ENCODE results near the gene PLD1. TPM values are rescaled to one million over a fixed set of nuclear protein-coding genes. Genes with fewer than 3 reads are reported as not detected.

The PLD1 gene
- total RNA-seq, 1 donor = 18.1 TPM

DNA sequence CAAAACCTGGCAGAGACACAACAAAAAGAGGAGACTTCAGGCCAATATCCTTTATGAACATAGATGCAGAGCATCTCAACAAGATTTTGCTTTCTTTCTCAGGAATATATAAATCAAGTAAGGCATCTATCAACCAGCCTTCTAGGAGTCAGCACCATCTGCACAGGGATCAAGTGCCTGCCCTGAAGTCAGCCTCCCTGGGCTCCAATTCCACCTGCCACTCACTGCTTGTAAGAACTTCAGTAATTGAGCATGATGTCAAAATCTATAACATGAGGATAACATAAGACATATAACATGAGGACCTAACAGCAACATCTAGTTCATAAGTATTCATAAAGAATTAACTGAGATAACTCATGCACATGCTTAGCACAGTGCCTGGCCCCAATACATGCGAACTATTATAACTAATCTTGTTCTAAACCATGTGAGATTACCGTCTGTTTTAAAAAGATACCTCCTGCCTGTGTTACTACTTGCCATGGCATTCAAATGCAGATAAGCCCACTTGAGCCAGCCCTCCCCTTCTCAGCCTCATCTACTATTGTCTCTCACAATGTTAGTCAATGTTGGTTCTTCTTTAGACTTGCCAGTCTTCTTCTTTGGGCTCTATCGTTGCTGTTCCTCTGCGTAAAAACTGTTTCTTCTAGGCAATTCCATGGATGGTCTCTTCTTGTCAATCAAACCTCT lies 91.6 kb downstream of the PLD1 start:
- Histone ChIP-seq H2AFZ (ENCODE audit: low read length) (no peak overlapping the region), H3K27ac (ENCODE audit: low read depth, low read length) (no peak overlapping the region), H3K27me3 (ENCODE audit: insufficient read depth, low read length) (no peaks in the 10 kb centered on the region), H3K4me3 (ENCODE audit: insufficient read depth, low read length) (no peak overlapping the region), H3K4me1 (ENCODE audit: insufficient read depth, low read length) (no peaks in the 10 kb centered on the region), H3K36me3 (ENCODE audit: insufficient read depth, low read length) (no peaks in the 10 kb centered on the region), H3K4me2 (ENCODE audit: insufficient read depth, low read length) (no peak overlapping the region), H3K9me3 (ENCODE audit: low read depth, low read length) (no peaks in the 10 kb centered on the region), H3K79me2 (ENCODE audit: insufficient read depth, low read length) (no peaks in the 10 kb centered on the region), H4K20me1 (ENCODE audit: insufficient read depth, low read length) (no peaks in the 10 kb centered on the region)
- no peak for DNase-seq (ENCODE audit: insufficient read length, low spot score, missing footprints)
- no peak for TF ChIP-seq CTCF (IDR thresholded peaks at IDR 0.05; ENCODE audit: extremely low read depth, low read depth, low read length)

- no peak overlapping the region for H2AFZ ChIP-seq (ENCODE audit: low read length)
- no peak overlapping the region for H3K4me3 ChIP-seq (ENCODE audit: insufficient read depth, low read length)
- DNase-seq (ENCODE audit: insufficient read length, low spot score, missing footprints) = no peak
- no peaks in the 10 kb centered on the region for H3K27me3 ChIP-seq (ENCODE audit: insufficient read depth, low read length)
- H3K27ac ChIP-seq (ENCODE audit: low read depth, low read length) = no peak overlapping the region
- no peaks in the 10 kb centered on the region for H3K79me2 ChIP-seq (ENCODE audit: insufficient read depth, low read length)
- H3K4me2 ChIP-seq (ENCODE audit: insufficient read depth, low read length) = no peak overlapping the region
- H4K20me1 ChIP-seq (ENCODE audit: insufficient read depth, low read length) = no peaks in the 10 kb centered on the region
- H3K36me3 ChIP-seq (ENCODE audit: insufficient read depth, low read length) = no peaks in the 10 kb centered on the region
- H3K9me3 ChIP-seq (ENCODE audit: low read depth, low read length) = no peaks in the 10 kb centered on the region
- peaks cover 11% of the 10 kb centered on the region for H3K4me1 ChIP-seq (ENCODE audit: insufficient read depth, low read length)
- TF ChIP-seq CTCF (IDR thresholded peaks at IDR 0.05; ENCODE audit: extremely low read depth, low read depth, low read length) = no peak
Observed at GRCh38 chr3:171715155-171715554, 95.1 kb downstream of the PLD1 start.

- no peaks in the 10 kb centered on the region for H3K27me3 ChIP-seq (ENCODE audit: insufficient read depth, low read length)
- peak overlapping the region; percentile 30 for H3K27ac ChIP-seq (ENCODE audit: low read depth, low read length)
- TF ChIP-seq CTCF (IDR thresholded peaks at IDR 0.05; ENCODE audit: extremely low read depth, low read depth, low read length) = no peak
- H4K20me1 ChIP-seq (ENCODE audit: insufficient read depth, low read length) = no peaks in the 10 kb centered on the region
- H3K4me3 ChIP-seq (ENCODE audit: insufficient read depth, low read length) = no peak overlapping the region
- peak; percentile 58 for DNase-seq (ENCODE audit: insufficient read length, low spot score, missing footprints)
- no peaks in the 10 kb centered on the region for H3K79me2 ChIP-seq (ENCODE audit: insufficient read depth, low read length)
- H3K9me3 ChIP-seq (ENCODE audit: low read depth, low read length) = no peaks in the 10 kb centered on the region
- H3K36me3 ChIP-seq (ENCODE audit: insufficient read depth, low read length) = no peaks in the 10 kb centered on the region
- H2AFZ ChIP-seq (ENCODE audit: low read length) = peak overlapping the region; percentile 54
- peaks cover 11% of the 10 kb centered on the region for H3K4me1 ChIP-seq (ENCODE audit: insufficient read depth, low read length)
- H3K4me2 ChIP-seq (ENCODE audit: insufficient read depth, low read length) = peak overlapping the region; percentile 29
Observed at GRCh38 chr3:171712171-171712938, 97.9 kb downstream of the PLD1 start.

- H3K27me3 ChIP-seq (ENCODE audit: insufficient read depth, low read length) = no peaks in the 10 kb centered on the region
- H3K27ac ChIP-seq (ENCODE audit: low read depth, low read length) = peak overlapping the region; percentile 30
- H3K36me3 ChIP-seq (ENCODE audit: insufficient read depth, low read length) = no peaks in the 10 kb centered on the region
- H4K20me1 ChIP-seq (ENCODE audit: insufficient read depth, low read length) = no peaks in the 10 kb centered on the region
- H3K79me2 ChIP-seq (ENCODE audit: insufficient read depth, low read length) = no peaks in the 10 kb centered on the region
- DNase-seq (ENCODE audit: insufficient read length, low spot score, missing footprints) = peak; percentile 30
- no peak overlapping the region for H3K4me3 ChIP-seq (ENCODE audit: insufficient read depth, low read length)
- H3K4me2 ChIP-seq (ENCODE audit: insufficient read depth, low read length) = peak overlapping the region; percentile 29
- H3K4me1 ChIP-seq (ENCODE audit: insufficient read depth, low read length) = peaks cover 11% of the 10 kb centered on the region
- no peak for TF ChIP-seq CTCF (IDR thresholded peaks at IDR 0.05; ENCODE audit: extremely low read depth, low read depth, low read length)
- H3K9me3 ChIP-seq (ENCODE audit: low read depth, low read length) = no peaks in the 10 kb centered on the region
- H2AFZ ChIP-seq (ENCODE audit: low read length) = peak overlapping the region; percentile 54
Observed at GRCh38 chr3:171711461-171712170, 98.7 kb downstream of the PLD1 start.

All from osteoblast (primary cell).